Measurements from ENCODE around the gene SEC62. TPM values are rescaled to one million over a fixed set of nuclear protein-coding genes. Genes with fewer than 3 reads are reported as not detected.

SEC62 gene
- total and polyA plus RNA-seq, 9 of the 15 experiments (the other 6 are each of a cell fraction or from before 2014, with no cell fraction given): 34.5 to 152 (median 51.8) TPM

DNA sequence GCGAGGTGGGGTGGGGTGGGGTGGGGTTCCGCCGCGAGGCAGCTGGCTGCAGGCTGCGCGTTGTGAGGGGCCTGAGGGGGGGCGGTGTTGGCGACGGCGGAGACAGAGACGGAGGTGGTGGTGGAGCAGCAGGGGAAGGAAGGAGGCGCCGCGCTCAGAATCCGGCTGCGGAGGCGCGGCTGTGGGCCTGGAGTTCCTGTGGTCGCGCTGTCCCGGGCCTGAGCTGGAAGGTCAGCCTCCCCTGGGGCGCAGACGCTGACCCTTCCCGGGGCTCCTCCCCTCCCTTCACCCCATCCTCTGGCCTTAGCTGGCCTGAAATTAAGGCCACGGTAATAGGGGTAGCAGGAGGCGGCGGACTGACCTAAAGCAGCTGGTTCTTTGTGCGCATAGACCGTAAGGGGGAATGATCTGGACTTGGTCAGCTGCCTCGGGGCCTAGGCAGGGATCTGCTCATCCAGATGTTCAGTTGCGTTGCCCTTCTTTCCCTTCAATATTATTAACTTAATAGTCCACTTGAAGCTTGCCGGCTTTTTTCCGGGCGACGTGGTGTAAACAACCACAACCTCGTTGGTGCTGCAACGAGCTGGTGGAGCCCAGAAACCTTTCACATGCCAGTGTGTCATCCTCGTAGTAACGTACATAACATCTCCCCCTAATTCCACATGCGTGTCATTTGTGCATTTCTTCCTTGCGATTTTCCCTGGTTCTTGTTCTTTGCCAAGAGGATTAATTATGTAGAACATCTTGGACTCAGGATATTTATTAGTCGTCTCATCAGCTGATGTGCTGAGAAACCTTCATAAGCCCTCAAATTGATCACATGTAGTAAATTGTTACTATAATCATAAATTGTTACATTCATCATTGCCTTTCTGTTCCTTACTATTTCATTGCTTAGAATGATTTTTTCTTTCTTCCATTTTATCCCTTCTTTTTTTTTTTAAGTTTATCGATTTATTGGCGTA is 626 bp downstream of the SEC62 start (continued):
- TF ChIP-seq ZKSCAN3 (CRISPR knock-in tag; IDR thresholded peaks at IDR 0.05): no peak
- no peak for TF ChIP-seq THAP12 (CRISPR knock-in tag; IDR thresholded peaks at IDR 0.05)
- no peak for TF ChIP-seq ZNF408 (CRISPR knock-in tag; IDR thresholded peaks at IDR 0.05; ENCODE audit: low read depth)
- no peak for TF ChIP-seq PRPF4 (IDR thresholded peaks at IDR 0.05; ENCODE audit: insufficient read depth, low read depth, low read length, poor library complexity, severe bottlenecking)
- no peak for TF ChIP-seq DNMT1 (IDR thresholded peaks at IDR 0.05)
- TF ChIP-seq CBFA2T2 (conservative IDR thresholded peaks at IDR 0.05): no peak
- no peak for TF ChIP-seq NEUROD1 (IDR thresholded peaks at IDR 0.05; ENCODE audit: borderline replicate concordance, low read depth, low read length, partially characterized antibody)
- TF ChIP-seq ZBTB17 (CRISPR knock-in tag; IDR thresholded peaks at IDR 0.05): no peak; the same call in 1 of the 2 replicates
- peak; percentile 64; the same call in 1 of the 2 replicates for TF ChIP-seq POLR2A (conservative IDR thresholded peaks at IDR 0.05)
- no peak for TF ChIP-seq CHD2 (IDR thresholded peaks at IDR 0.05; ENCODE audit: low read depth, low read length)
- TF ChIP-seq ZSCAN32 (CRISPR knock-in tag; IDR thresholded peaks at IDR 0.05): no peak
- peak; percentile 43 for TF ChIP-seq EP400 (IDR thresholded peaks at IDR 0.05)
- TF ChIP-seq CXXC5 (CRISPR knock-in tag; IDR thresholded peaks at IDR 0.05): no peak
- no peak; the same call in none of the 2 replicates for TF ChIP-seq TFAP4 (CRISPR knock-in tag; IDR thresholded peaks at IDR 0.05; ENCODE audit: borderline replicate concordance)
- TF ChIP-seq, protein P1, sequence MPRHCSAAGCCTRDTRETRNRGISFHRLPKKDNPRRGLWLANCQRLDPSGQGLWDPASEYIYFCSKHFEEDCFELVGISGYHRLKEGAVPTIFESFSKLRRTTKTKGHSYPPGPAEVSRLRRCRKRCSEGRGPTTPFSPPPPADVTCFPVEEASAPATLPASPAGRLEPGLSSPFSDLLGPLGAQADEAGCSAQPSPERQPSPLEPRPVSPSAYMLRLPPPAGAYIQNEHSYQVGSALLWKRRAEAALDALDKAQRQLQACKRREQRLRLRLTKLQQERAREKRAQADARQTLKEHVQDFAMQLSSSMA (CRISPR knock-in tag; IDR thresholded peaks at IDR 0.05): no peak
- TF ChIP-seq PCBP1 (IDR thresholded peaks at IDR 0.05; ENCODE audit: low read depth, low read length, poor library complexity, severe bottlenecking): peak; percentile 95
- TF ChIP-seq, protein P2, sequence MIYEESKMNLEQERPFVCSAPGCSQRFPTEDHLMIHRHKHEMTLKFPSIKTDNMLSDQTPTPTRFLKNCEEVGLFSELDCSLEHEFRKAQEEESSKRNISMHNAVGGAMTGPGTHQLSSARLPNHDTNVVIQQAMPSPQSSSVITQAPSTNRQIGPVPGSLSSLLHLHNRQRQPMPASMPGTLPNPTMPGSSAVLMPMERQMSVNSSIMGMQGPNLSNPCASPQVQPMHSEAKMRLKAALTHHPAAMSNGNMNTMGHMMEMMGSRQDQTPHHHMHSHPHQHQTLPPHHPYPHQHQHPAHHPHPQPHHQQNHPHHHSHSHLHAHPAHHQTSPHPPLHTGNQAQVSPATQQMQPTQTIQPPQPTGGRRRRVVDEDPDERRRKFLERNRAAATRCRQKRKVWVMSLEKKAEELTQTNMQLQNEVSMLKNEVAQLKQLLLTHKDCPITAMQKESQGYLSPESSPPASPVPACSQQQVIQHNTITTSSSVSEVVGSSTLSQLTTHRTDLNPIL (CRISPR knock-in tag; IDR thresholded peaks at IDR 0.05): no peak
- peak in 1 of 2 experiments; percentile 37; a peak in 1 of 4 replicates for TF ChIP-seq SIN3A (IDR thresholded peaks at IDR 0.05; ENCODE audit: borderline replicate concordance in 2 of 2, control insufficient read depth in 1 of 2, low read depth in 2 of 2, low read length in 2 of 2)
- TF ChIP-seq EP300 (IDR thresholded peaks at IDR 0.05; ENCODE audit: low read length): no peak; the same call in 1 of the 2 replicates
- no peak for TF ChIP-seq NFXL1 (CRISPR knock-in tag; IDR thresholded peaks at IDR 0.05)
- TF ChIP-seq RB1 (IDR thresholded peaks at IDR 0.05; ENCODE audit: low read depth): no peak
- no peak for TF ChIP-seq E2F4 (CRISPR knock-in tag; IDR thresholded peaks at IDR 0.05; ENCODE audit: low read depth)
